HepG2 (cell line): ENCODE measurements around the gene MRPL34. TPM values are rescaled to one million over a fixed set of nuclear protein-coding genes. Genes with fewer than 3 reads are reported as not detected.

Source experiments
- AGO2 ChIP-seq: fragments of 200-400 bp; formaldehyde crosslinking; optimal IDR thresholded peaks from 2 replicates; pipeline ENCODE3; 2017; ENCODE audit warnings: mild to moderate bottlenecking, low read depth, low read length, moderate library complexity
- ARID5B ChIP-seq: IDR thresholded peaks from 2 replicates; pipeline ENCODE4 v1.4.0; 2020; ENCODE audit warnings: mild to moderate bottlenecking, missing genetic modification reagents
- CCDC6 ChIP-seq: sonication (generic); formaldehyde crosslinking; IDR thresholded peaks from 2 replicates; pipeline ENCODE4 v1.8.1; 2022; ENCODE audit warnings: mild to moderate bottlenecking, missing genetic modification reagents, moderate library complexity
- CEBPB ChIP-seq: IDR thresholded peaks from 2 replicates; pipeline ENCODE4 v1.6.1; 2011; ENCODE audit warnings: low read depth, low read length, improper control_type of control experiment, borderline replicate concordance
- ETS1 ChIP-seq: sonication (generic); formaldehyde crosslinking; IDR thresholded peaks from 2 replicates; pipeline ENCODE4 v1.4.0; 2020; ENCODE audit warnings: missing genetic modification reagents
- HOXA3 ChIP-seq: sonication (generic); formaldehyde crosslinking; IDR thresholded peaks from 2 replicates; pipeline ENCODE4 v1.5.0; 2020; ENCODE audit warnings: missing genetic modification reagents
- MEIS2 ChIP-seq: sonication (generic); formaldehyde crosslinking; IDR thresholded peaks from 2 replicates; pipeline ENCODE4 v1.9.0; 2021; ENCODE audit warnings: mild to moderate bottlenecking, missing genetic modification reagents
- NR2F1 ChIP-seq, 2 experiments: fragments of 450-650 bp in 1 of 2; formaldehyde crosslinking in 1 of 2; IDR thresholded peaks; 2 replicates each; pipeline versions ENCODE4 v1.5.0 to v1.6.1; 2016 to 2020; ENCODE audit warnings: mild to moderate bottlenecking in 1 of 2, missing compliant biosample characterization in 1 of 2, missing genetic modification reagents in 1 of 2, moderate library complexity in 1 of 2
- POGZ ChIP-seq: sonication (generic); formaldehyde crosslinking; IDR thresholded peaks from 2 replicates; pipeline ENCODE4 v1.4.0; 2020; ENCODE audit warnings: mild to moderate bottlenecking, missing genetic modification reagents
- PRMT3 ChIP-seq: sonication (generic); formaldehyde crosslinking; IDR thresholded peaks from 2 replicates; pipeline ENCODE4 v1.8.1; 2022; ENCODE audit warnings: low read depth, mild to moderate bottlenecking, moderate library complexity, missing genetic modification reagents, borderline replicate concordance
- SCMH1 ChIP-seq: sonication (generic); formaldehyde crosslinking; IDR thresholded peaks from 2 replicates; pipeline ENCODE4 v1.9.0; 2021; ENCODE audit warnings: missing genetic modification reagents, mild to moderate bottlenecking, borderline replicate concordance
- TIGD3 ChIP-seq: sonication (generic); formaldehyde crosslinking; IDR thresholded peaks from 2 replicates; pipeline ENCODE4 v1.5.1; 2020; ENCODE audit warnings: mild to moderate bottlenecking, missing genetic modification reagents, borderline replicate concordance
- ZFP82 ChIP-seq: sonication (generic); formaldehyde crosslinking; IDR thresholded peaks from 2 replicates; pipeline ENCODE4 v1.5.1; 2020; ENCODE audit warnings: mild to moderate bottlenecking, missing genetic modification reagents, borderline replicate concordance
- ZNF563 ChIP-seq: sonication (generic); formaldehyde crosslinking; IDR thresholded peaks from 2 replicates; pipeline ENCODE4 v1.8.0; 2022; ENCODE audit warnings: mild to moderate bottlenecking, moderate library complexity, missing genetic modification reagents
- ZNF607 ChIP-seq: sonication (generic); formaldehyde crosslinking; IDR thresholded peaks from 2 replicates; pipeline ENCODE4 v1.5.1; 2020; ENCODE audit warnings: missing genetic modification reagents, mild to moderate bottlenecking, borderline replicate concordance
- ZNF687 ChIP-seq: sonication (generic); formaldehyde crosslinking; IDR thresholded peaks from 2 replicates; pipeline ENCODE4 v1.5.1; 2020; ENCODE audit warnings: mild to moderate bottlenecking, missing genetic modification reagents, moderate library complexity
- ZNF780A ChIP-seq: sonication (generic); formaldehyde crosslinking; IDR thresholded peaks from 2 replicates; pipeline ENCODE4 v1.8.0; 2022; ENCODE audit warnings: mild to moderate bottlenecking, missing genetic modification reagents, moderate library complexity
- polyA plus RNA-seq, 8 experiments: library from polyadenylated mRNA; depleted of rRNA in 3 of 8; stranded (reverse) in 7 of 8; unstranded in 1 of 8; fragments of >200 nt; fragmentation: Illumina TruSeq in 4 of 8; extraction: Trizol in 4 of 8; gene quantifications; 2 replicates each; pipeline versions ENCODE4 v1.2.1 to v1.2.3, GENCODE V29; 2011 to 2016; ENCODE audit warnings: low read depth in 4 of 8, missing spikeins in 1 of 8, mixed read lengths in 1 of 8; ENCODE audit not compliant: insufficient read depth in 1 of 8
- total RNA-seq, 5 experiments: library from RNA; depleted of rRNA; stranded (reverse); fragments of >200 nt; fragmentation: Illumina TruSeq; extraction: Trizol; gene quantifications; 2 replicates each; pipeline ENCODE4 v1.2.3, GENCODE V29; 2016; ENCODE audit warnings: low read depth in 1 of 5

Gene MRPL34
- total and polyA plus RNA-seq, 2 of the 13 experiments (the other 11 are each of a cell fraction or from before 2014, with no cell fraction given), result 74.0 to 77.3 TPM

GRCh38 chr19:17340871-17341357 lies 35.2 kb downstream of the MRPL34 start (continued):
- TF ChIP-seq TIGD3 (CRISPR knock-in tag) (no peak), CEBPB (peak; percentile 94), SCMH1 (CRISPR knock-in tag) (no peak), CCDC6 (CRISPR knock-in tag) (peak; percentile 68; the same call in 1 of the 2 replicates), ARID5B (peak; percentile 42; the same call in 1 of the 2 replicates), ZNF780A (CRISPR knock-in tag) (no peak), ZNF607 (CRISPR knock-in tag) (peak; percentile 46; the same call in 1 of the 2 replicates), ZNF687 (CRISPR knock-in tag) (peak; percentile 98), POGZ (peak; percentile 20; the same call in 1 of the 2 replicates), AGO2 (peak; percentile 81), ZNF563 (CRISPR knock-in tag) (peak; percentile 81; the same call in 1 of the 2 replicates), ETS1 (CRISPR knock-in tag) (no peak), PRMT3 (CRISPR knock-in tag) (no peak), MEIS2 (peak; percentile 71; the same call in 1 of the 2 replicates), HOXA3 (peak; percentile 65; the same call in 1 of the 2 replicates), NR2F1 (CRISPR knock-in tag; IDR thresholded peaks at IDR 0.05) (peak in 1 of 2 experiments; percentile 77; a peak in 3 of 4 replicates), ZFP82 (no peak)
